Vagina (tissue), 2 donors: ENCODE data around the gene MAST4.

Source experiments
- POLR2A ChIP-seq, 2 donors: fragments of 450-650 bp; IDR thresholded peaks; one replicate each; pipeline ENCODE4 v1.6.1; 2017; ENCODE audit warnings: antibody characterized with exemption in 2 of 2, mild to moderate bottlenecking in 2 of 2, moderate library complexity in 2 of 2
- POLR2AphosphoS5 ChIP-seq, 2 donors: sonication (generic); formaldehyde crosslinking; IDR thresholded peaks; one replicate each; pipeline ENCODE4 v1.9.0; 2017; ENCODE audit warnings: antibody characterized with exemption in 2 of 2, mild to moderate bottlenecking in 2 of 2, low read depth in 1 of 2; ENCODE audit not compliant: insufficient read depth in 1 of 2
- TF ChIP-seq, protein P1 (sequence below), 3 experiments: fragments of 450-650 bp in 2 of 3; fragments of 200-600 bp in 1 of 3; sonication (generic) in 1 of 3; IDR thresholded peaks; one replicate each; pipeline ENCODE4 v1.5.1; 2017 to 2019; ENCODE audit warnings: antibody characterized with exemption in 3 of 3, mild to moderate bottlenecking in 2 of 3, moderate library complexity in 2 of 3

DNA sequence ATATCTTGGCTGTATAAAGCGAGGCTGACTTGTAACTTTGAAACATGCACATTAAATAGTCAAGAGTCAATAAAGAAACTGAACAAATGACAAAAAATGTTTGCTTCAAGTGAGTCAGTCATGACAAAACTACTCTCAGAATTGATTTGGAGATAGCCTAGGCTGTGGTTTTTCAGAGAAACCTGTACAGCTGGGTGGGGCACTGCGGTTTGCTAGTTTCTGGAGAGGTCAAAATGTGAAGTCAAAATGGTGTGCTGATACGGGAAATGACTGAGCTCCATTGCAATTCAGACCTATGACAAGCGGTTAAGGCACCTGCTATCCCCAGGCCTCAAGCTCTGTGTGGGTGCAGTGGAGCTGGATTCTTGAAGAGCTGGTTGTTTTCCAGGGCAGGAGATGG, 610.7 kb downstream of the MAST4 start:
- TF ChIP-seq, protein P1, sequence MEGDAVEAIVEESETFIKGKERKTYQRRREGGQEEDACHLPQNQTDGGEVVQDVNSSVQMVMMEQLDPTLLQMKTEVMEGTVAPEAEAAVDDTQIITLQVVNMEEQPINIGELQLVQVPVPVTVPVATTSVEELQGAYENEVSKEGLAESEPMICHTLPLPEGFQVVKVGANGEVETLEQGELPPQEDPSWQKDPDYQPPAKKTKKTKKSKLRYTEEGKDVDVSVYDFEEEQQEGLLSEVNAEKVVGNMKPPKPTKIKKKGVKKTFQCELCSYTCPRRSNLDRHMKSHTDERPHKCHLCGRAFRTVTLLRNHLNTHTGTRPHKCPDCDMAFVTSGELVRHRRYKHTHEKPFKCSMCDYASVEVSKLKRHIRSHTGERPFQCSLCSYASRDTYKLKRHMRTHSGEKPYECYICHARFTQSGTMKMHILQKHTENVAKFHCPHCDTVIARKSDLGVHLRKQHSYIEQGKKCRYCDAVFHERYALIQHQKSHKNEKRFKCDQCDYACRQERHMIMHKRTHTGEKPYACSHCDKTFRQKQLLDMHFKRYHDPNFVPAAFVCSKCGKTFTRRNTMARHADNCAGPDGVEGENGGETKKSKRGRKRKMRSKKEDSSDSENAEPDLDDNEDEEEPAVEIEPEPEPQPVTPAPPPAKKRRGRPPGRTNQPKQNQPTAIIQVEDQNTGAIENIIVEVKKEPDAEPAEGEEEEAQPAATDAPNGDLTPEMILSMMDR (IDR thresholded peaks at IDR 0.05): no peak
- TF ChIP-seq POLR2A (IDR thresholded peaks at IDR 0.05) (no peak), POLR2AphosphoS5 (IDR thresholded peaks at IDR 0.05; ENCODE audit: insufficient read depth in 1 of 2, low read depth in 1 of 2) (peak in 1 of 2 donors; percentile 59)
